HepG2 (cell line): ENCODE data around the gene VAMP3. TPM values are rescaled to one million over a fixed set of nuclear protein-coding genes. Genes with fewer than 3 reads are reported as not detected.

Source experiments
- ARID4A ChIP-seq: sonication (generic); formaldehyde crosslinking; IDR thresholded peaks from 2 replicates; pipeline ENCODE4 v1.5.0; 2020; ENCODE audit warnings: mild to moderate bottlenecking, missing genetic modification reagents, borderline replicate concordance
- ARNTL ChIP-seq: sonication (generic); formaldehyde crosslinking; IDR thresholded peaks from 2 replicates; pipeline ENCODE4 v1.4.0; 2020; ENCODE audit warnings: mild to moderate bottlenecking, missing genetic modification reagents
- CREB3 ChIP-seq: sonication (generic); formaldehyde crosslinking; IDR thresholded peaks from 2 replicates; pipeline ENCODE4 v1.5.0; 2020; ENCODE audit warnings: missing genetic modification reagents
- FOXO1 ChIP-seq: sonication (generic); formaldehyde crosslinking; IDR thresholded peaks from 2 replicates; pipeline ENCODE4 v1.4.0; 2020; ENCODE audit warnings: missing genetic modification reagents
- IKZF5 ChIP-seq: IDR thresholded peaks from 2 replicates; pipeline ENCODE4 v1.6.1; 2018; ENCODE audit warnings: missing genetic modification reagents, mild to moderate bottlenecking, missing compliant biosample characterization
- IRX3 ChIP-seq: sonication (generic); formaldehyde crosslinking; IDR thresholded peaks from 2 replicates; pipeline ENCODE4 v1.8.1; 2023; ENCODE audit warnings: mild to moderate bottlenecking, low read depth, missing genetic modification reagents, borderline replicate concordance
- MAZ ChIP-seq, 2 experiments: sonication (generic) in 1 of 2; formaldehyde crosslinking in 1 of 2; IDR thresholded peaks; 2 replicates each; pipeline versions ENCODE4 v1.5.0 to v1.6.1; 2012 to 2020; ENCODE audit warnings: low read depth in 2 of 2, mild to moderate bottlenecking in 2 of 2, borderline replicate concordance in 1 of 2, improper control_type of control experiment in 1 of 2, low read length in 1 of 2, missing genetic modification reagents in 1 of 2, moderate library complexity in 1 of 2
- NBN ChIP-seq: fragments of 450-650 bp; conservative IDR thresholded peaks from 2 replicates; pipeline ENCODE4 v1.6.1; 2017
- PAX8 ChIP-seq: sonication (generic); formaldehyde crosslinking; IDR thresholded peaks from 2 replicates; pipeline ENCODE4 v1.8.0; 2022; ENCODE audit warnings: mild to moderate bottlenecking, missing genetic modification reagents, borderline replicate concordance
- THAP11 ChIP-seq: IDR thresholded peaks from 2 replicates; pipeline ENCODE4 v1.6.1; 2016; ENCODE audit warnings: missing biosample characterization, missing genetic modification reagents
- THYN1 ChIP-seq: sonication (generic); formaldehyde crosslinking; IDR thresholded peaks from 2 replicates; pipeline ENCODE4 v1.8.1; 2023; ENCODE audit warnings: low read depth, mild to moderate bottlenecking, moderate library complexity, missing genetic modification reagents, borderline replicate concordance
- ZMYM4 ChIP-seq: sonication (generic); formaldehyde crosslinking; IDR thresholded peaks from 2 replicates; pipeline ENCODE4 v1.8.1; 2023; ENCODE audit warnings: mild to moderate bottlenecking, missing genetic modification reagents
- ZNF337 ChIP-seq: sonication (generic); formaldehyde crosslinking; IDR thresholded peaks from 2 replicates; pipeline ENCODE4 v1.5.1; 2020; ENCODE audit warnings: missing genetic modification reagents, low read depth, mild to moderate bottlenecking, borderline replicate concordance
- ZNF768 ChIP-seq: sonication (generic); formaldehyde crosslinking; IDR thresholded peaks from 2 replicates; pipeline ENCODE4 v1.4.0; 2020; ENCODE audit warnings: missing genetic modification reagents
- polyA plus RNA-seq, 8 experiments: library from polyadenylated mRNA; depleted of rRNA in 3 of 8; stranded (reverse) in 7 of 8; unstranded in 1 of 8; fragments of >200 nt; fragmentation: Illumina TruSeq in 4 of 8; extraction: Trizol in 4 of 8; gene quantifications; 2 replicates each; pipeline versions ENCODE4 v1.2.1 to v1.2.3, GENCODE V29; 2011 to 2016; ENCODE audit warnings: low read depth in 4 of 8, missing spikeins in 1 of 8, mixed read lengths in 1 of 8; ENCODE audit not compliant: insufficient read depth in 1 of 8
- total RNA-seq, 5 experiments: library from RNA; depleted of rRNA; stranded (reverse); fragments of >200 nt; fragmentation: Illumina TruSeq; extraction: Trizol; gene quantifications; 2 replicates each; pipeline ENCODE4 v1.2.3, GENCODE V29; 2016; ENCODE audit warnings: low read depth in 1 of 5
- TF ChIP-seq, protein P1 (sequence below): fragments of 450-650 bp; IDR thresholded peaks from 2 replicates; pipeline ENCODE4 v1.6.1; 2016
- TF ChIP-seq, protein P2 (sequence below): IDR thresholded peaks from 2 replicates; pipeline ENCODE4 v1.6.1; 2016; ENCODE audit warnings: missing genetic modification reagents, missing compliant biosample characterization
- TF ChIP-seq, protein P3 (sequence below): IDR thresholded peaks from 2 replicates; pipeline ENCODE4 v1.6.1; 2018; ENCODE audit warnings: missing genetic modification reagents

The VAMP3 gene
- total and polyA plus RNA-seq, 2 of the 13 experiments (the other 11 are each of a cell fraction or from before 2014, with no cell fraction given) = 75.3 to 88.7 TPM

DNA sequence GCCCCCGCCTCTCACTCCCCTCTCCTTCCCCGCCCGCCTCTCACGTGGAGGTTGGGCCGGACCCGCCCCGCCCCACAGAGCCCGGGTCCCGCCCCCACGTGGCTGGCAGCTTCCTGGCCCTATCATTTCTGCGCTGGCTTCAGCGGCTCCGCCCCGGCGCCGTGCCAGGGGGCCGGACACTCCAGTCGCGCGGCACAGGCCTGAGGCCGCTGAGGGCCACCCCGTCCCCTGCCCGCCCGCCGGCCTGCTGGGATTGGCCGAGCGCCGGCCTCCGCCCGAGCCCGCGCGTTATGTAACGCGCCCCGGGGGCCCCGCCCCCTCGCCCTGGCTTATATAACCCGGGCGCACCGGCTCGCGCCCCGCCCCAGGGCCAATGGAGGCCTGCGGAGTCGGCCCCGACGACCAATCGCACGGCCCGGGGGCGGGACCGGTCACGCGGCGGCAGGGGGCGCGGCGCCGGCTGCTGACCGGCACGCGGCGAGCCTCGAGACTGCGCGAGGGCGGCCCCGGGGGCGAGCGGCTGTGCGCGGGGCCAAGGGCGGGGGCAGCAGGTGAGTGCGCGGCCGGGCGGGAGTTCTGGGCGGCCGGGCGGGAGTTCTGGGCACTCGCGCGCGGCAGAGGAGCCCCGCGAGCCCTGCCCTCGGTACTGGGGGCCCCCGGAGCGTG lies 12.9 kb downstream of the VAMP3 start, which contains the start of gene PER3 (continued):
- TF ChIP-seq ZNF768 (CRISPR knock-in tag) (0 out of 2 replicates have a peak, but pooled peaks have one; percentile 14), PAX8 (CRISPR knock-in tag) (no peak), IRX3 (CRISPR knock-in tag) (0 out of 2 replicates have a peak, but pooled peaks have one; percentile 48), FOXO1 (CRISPR knock-in tag) (no peak), THAP11 (CRISPR knock-in tag) (no peak), MAZ (IDR thresholded peaks at IDR 0.05; ENCODE audit: borderline replicate concordance, low read depth, low read length) (peak; percentile 75), MAZ (CRISPR knock-in tag; IDR thresholded peaks at IDR 0.05; ENCODE audit: low read depth) (peak; percentile 47), CREB3 (no peak), NBN (no peak), ARID4A (peak; percentile 52; the same call in 1 of the 2 replicates), ZNF337 (CRISPR knock-in tag) (no peak), IKZF5 (CRISPR knock-in tag) (no peak), THYN1 (CRISPR knock-in tag) (no peak), ZMYM4 (CRISPR knock-in tag) (peak; percentile 92), ARNTL (peak; percentile 99)
- TF ChIP-seq, protein P1, sequence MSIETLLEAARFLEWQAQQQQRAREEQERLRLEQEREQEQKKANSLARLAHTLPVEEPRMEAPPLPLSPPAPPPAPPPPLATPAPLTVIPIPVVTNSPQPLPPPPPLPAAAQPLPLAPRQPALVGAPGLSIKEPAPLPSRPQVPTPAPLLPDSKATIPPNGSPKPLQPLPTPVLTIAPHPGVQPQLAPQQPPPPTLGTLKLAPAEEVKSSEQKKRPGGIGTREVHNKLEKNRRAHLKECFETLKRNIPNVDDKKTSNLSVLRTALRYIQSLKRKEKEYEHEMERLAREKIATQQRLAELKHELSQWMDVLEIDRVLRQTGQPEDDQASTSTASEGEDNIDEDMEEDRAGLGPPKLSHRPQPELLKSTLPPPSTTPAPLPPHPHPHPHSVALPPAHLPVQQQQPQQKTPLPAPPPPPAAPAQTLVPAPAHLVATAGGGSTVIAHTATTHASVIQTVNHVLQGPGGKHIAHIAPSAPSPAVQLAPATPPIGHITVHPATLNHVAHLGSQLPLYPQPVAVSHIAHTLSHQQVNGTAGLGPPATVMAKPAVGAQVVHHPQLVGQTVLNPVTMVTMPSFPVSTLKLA = peak; percentile 34
- TF ChIP-seq, protein P2, sequence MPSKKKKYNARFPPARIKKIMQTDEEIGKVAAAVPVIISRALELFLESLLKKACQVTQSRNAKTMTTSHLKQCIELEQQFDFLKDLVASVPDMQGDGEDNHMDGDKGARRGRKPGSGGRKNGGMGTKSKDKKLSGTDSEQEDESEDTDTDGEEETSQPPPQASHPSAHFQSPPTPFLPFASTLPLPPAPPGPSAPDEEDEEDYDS (CRISPR knock-in tag) = peak; percentile 69
- TF ChIP-seq, protein P3, sequence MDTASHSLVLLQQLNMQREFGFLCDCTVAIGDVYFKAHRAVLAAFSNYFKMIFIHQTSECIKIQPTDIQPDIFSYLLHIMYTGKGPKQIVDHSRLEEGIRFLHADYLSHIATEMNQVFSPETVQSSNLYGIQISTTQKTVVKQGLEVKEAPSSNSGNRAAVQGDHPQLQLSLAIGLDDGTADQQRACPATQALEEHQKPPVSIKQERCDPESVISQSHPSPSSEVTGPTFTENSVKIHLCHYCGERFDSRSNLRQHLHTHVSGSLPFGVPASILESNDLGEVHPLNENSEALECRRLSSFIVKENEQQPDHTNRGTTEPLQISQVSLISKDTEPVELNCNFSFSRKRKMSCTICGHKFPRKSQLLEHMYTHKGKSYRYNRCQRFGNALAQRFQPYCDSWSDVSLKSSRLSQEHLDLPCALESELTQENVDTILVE = no peak
